Amniotic epithelial cell (primary cell): ENCODE data around the gene TSPAN17.

Experiments
- DNase-seq: peaks from one replicate; pipeline ENCODE4 v3.0.0-alpha.2; 2010; ENCODE audit warnings: low read depth

The TSPAN17 gene

DNA sequence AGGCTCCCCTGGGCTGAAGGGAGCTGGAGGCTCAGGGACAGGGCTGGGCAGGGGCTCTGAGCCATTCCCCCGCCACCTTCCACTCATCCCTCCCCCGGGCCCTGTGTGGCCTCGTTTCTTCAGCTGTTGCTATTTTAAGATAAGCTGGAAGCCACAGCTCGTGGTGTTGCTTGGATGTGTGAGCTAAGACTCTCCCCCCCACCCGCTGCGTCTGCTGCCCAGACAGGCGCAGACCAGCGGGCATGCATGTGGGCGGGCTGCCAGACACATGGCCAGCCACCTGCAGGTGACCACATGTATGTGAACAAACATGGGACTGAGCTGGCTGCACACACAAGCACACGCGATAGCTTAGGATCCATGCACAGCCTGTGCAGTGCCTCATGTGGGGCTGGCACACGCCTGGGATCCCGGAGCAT lies 25.6 kb upstream of the TSPAN17 start:
- peak; percentile 25 for DNase-seq

DNA sequence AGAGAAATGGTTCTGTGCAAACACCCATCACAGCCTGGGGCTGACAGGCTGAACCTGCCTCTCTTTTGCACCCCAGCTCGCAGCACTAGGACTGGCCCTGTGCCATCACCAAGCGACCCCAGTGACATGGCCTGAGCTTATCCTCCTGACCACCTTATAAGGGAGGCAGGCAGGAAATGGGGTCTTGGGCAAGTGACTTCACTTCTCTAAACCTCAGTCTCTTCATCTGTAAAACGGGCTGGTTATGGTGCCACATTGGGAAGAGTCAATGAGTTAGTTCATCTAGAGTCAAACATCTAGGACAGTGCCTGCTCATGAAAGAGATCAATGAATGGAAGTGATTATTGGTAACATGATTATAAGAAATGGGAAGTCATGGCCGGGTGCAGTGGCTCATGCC lies 23.1 kb upstream of the TSPAN17 start:
- DNase-seq, result no peak

DNA sequence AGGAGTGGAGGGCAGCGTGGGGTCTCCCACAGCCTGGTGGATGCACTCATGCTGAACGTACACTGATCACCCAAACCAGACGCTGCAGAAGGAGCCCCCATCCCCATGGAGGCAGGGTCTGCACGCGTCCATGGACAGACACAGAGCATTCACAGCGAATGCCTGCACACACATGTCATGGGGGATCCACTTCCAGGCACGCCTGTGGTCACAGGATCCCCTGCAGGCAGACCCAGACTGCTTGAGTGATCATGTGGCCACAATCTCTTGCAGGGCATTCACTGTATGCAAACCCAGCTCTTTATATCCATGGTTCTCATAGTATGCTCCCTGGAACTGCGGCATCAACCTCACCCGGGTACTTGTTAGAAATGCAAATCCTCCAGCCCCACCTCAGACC lies 22.3 kb upstream of the TSPAN17 start:
- DNase-seq, result no peak

DNA sequence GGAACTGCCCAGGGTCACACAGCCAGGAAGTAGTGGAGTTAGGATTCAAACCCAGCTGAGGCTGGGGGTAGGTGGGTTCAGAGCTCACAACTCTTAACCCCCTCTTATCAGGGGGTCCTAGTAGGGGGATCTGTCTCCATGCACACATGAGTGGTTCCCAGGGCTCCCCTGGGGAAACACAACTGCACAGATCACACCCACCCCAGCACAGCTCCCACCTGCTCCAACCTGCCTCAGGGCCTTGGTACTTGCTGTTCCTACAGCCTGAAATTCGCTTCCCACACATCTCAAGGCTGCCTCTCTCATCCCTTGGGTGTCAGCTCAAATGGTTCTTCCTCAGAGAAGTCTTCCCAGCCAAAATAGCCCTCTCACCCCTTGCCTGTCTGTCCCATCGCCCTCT lies 21.8 kb upstream of the TSPAN17 start:
- DNase-seq, result no peak

DNA sequence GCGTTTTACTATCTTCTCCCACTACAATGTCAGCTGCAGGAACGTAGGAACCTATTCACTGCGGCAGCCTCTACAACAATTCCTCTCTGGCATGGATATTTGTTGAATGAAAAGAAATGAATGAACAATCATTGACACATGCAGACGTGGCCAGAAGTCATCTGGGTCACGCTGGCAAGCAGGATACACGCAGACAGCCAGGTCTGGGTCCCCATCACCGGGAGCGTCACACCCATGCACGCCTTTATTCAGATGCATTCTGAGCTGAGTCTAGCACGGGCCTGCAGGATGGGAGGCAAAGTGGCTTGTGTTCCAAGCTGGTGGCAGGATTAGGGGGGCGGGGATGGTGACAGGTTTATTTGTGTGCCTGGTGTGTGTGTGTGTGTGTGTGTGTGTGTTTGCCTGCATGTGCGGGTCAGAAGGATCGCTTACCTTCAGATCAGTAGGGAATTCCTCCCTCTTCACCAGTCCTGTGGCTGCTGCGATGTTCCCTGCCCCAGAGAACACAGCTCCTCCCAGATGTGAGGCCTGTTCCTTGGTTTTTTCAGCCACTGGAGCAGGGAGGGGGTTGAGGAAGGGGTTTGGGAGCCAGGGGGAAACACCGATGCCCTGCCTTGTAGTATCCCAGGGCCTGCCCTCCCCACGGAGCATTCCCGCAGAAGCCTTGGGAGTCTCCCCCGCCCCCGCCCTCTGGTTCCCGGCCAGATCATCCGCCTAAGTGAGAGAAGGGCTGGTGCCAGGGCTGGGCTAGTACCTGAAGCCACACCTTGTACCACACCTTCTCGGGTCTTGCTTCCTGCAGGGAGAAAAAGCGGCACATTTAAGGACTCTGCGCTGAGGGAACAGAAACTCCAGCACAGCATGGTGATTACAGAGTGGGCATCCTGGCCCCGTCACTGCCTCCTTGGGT lies 21.1 kb upstream of the TSPAN17 start:
- no peak for DNase-seq

DNA sequence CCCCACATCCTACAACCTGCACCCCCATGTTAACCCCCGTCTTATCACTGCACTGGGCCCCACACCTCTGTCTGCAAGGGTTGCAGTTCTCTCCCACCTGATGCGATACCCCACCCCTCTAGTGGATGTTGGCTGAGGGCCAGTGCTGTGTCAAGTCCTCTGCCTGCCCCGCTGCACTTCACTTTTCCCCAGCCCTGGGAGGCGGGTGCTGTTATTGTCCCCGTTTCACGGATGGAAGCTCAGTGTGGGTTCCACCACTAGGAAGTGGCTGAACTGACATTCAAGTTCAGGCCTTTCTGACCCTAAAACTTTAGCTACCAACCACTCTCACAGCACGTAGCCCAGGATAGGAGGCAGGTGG lies 20.4 kb upstream of the TSPAN17 start:
- DNase-seq, result no peak

DNA sequence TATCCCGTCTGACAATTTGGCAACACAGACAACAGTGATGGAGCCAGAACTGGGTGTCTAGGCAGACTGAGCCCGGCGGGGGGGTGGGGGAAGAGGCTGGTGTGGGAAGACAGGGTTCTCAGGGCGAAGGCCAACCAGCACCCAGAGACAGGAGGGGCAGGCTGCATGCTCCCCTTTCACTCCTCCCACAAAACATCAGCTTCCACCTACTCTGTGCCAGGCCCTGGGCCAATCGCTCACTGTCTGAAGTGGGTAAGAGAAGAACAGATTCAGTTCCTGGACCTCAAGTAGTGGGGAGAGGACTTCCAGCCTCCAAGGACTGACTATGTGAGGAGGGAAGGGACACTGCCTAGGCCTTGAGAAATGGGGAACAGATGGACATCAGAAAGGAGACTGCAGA lies 19.7 kb upstream of the TSPAN17 start:
- DNase-seq, result no peak

DNA sequence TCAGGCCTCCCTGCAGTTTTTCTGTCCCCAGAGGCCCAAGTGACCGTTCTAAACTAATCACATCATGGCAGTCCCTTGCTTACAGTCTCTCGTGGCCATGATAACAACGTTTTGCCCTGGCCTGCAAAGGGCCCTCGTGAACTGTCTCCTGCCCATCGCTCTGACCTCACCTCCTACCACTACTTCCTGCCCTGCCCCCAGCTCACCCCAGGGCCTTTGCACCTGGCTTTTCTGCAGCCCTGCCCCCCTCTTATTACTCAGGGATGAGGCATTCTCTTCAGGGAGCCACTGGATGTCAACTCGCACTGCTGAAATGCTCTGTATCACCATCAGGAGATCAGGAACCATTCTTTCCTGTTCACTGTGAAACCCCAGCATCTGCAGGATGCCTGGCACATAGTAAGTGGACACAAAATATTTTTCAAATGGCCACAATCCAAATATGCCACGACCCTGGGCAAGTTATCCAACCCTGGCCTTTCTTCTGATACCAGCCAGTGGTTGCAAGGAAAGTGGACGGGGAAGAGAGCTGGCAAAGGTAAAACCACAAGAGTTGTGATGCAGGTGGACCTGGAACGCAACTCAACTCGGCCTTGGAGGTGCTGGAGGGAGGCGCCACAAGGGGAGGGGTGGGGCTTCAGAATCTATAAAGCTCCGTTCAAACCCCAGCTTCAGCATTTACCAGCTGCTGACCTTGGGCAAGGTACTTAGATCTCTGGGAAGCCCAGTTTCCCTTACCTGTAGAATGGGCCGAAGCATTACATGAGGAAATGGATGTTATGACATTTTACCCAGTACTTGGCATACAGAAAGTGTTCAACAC lies 18.7 kb upstream of the TSPAN17 start:
- DNase-seq, result no peak

DNA sequence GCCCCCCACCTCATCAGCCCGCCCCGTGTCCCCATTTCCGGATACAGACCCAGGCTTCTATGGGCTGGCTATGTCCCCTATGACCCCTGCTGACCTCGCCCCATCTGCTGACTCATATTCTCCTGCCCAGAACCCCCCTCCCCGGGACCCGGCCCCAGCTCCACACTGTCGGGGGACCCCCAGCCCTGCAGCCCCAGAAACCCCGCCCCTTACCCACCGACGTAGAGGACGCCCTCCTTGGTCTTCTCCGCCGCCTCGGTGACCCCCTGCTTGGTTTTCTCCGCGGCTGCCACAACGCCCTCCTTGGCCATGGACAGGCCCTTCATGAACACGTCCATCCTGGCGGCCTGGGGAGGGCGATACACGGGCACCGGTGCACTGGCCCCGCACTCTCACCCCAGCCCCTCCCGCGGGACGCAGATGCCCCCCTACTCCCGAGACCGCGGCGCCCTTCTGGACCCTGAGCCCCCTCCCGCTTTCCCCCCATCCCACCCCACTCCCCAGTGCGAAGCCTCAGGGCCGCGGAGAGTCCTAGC lies 17.9 kb upstream of the TSPAN17 start:
- DNase-seq, result no peak

DNA sequence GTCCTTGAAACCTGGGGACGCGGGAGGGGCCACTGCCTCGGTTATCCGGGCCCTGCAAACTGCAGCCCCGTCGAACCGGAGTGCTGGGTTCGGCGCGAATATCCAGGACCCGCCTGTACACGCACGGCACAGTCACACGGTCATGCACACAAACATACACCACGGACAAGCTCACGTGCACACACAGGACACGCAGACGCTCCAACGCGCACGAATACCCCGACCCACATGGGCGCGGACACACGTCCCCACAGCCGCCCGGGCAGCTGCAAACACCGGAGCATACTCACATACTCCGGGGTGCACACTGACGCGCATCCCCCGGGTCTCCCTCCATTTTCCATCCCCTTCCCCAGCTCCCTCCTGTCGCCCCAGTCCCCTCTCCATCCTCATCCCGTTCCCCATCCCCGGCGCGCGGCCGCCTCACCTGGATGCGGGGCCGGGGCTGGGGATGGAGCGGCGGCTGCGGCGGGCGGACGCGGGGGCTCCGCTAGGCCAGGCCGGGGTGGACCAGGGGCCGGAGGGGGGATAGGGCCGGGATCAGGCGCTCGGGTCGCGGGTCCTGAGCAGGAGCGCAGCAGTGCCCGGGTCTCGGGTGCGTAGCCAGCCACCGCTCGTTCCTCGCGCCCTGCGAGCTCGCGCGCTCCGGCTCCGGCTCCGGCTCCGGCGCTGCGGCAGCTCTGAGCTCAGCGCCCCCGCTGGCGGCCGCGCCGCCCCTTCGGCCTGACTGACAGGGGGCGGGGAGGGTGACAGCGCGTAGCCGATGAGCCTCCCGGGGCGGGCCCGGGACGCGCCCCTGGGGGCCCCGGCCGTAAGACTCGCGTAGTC lies 17.2 kb upstream of the TSPAN17 start, which contains the start of the genes EIF4E1B and SNCB:
EIF4E1B (plus strand) TSS at position 823 of the 828 bp plus-strand sequence. CDS start 12,113 bp downstream, outside the sequence.
SNCB (minus strand) TSS at position 682 of the 828 bp plus-strand sequence. CDS start 880 bp downstream, outside the sequence.
- peak; percentile 25 for DNase-seq

DNA sequence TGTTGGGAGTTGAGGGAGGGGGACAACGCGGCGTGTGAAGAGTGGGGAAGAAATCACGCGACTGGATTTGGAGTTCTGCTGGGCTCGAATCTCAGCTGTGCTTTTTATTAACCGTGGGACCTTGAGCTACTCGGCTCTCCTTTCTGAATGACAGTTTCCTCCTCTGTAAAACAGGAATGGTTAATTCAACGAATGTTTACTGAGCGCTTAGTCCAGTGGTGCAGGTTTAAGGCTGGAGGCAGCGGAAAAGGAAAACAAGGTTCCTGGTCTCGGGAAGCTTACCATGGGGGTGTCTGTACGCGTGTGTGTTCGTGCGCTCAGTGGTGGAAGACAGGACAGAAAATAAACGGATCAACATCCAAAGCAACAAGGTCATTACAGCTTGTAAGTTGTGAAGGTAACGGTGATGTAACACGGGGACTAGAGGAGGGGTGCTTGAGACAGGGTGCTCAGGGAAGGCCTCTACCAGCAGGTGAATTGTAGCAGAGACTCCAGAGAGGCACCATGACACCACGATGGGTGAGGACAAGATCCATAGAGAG lies 16.5 kb upstream of the TSPAN17 start:
- DNase-seq, result no peak

DNA sequence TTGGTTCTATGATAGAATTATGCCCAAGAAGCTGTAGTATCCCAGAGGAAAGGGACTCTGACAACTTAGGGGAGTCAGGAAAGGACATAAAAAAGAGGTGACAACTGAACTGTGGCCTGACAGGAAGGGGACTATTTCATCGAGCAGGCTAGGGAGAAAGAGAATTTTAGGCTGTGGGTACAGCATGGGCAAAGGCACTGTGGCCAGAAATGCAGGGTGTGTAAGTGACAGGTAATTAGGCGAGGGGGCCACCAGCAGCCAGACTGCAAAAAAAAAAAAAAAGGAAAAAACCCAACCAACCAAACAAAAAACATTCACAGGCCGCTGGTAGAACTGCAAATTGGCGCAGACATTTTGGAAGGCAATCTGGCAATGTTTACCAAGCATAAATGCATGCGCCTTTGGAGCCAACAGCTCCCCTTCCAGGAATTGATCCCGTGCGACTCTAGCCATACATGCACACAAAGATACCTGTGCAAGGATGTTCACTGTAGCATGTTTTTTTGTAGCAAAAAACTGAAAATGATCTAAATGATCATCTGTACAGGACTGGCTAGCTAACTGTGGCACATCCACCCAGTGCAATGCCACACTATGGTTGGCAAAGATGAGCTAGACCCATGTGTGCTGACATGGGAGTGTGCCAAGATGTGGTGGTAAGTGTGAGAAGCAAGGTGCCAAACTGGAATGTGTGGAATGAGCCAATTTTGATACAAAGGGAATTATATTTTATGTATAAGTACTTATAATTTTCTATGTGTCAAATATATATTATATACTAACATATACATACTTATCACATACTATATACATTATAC lies 15.7 kb upstream of the TSPAN17 start:
- no peak for DNase-seq

DNA sequence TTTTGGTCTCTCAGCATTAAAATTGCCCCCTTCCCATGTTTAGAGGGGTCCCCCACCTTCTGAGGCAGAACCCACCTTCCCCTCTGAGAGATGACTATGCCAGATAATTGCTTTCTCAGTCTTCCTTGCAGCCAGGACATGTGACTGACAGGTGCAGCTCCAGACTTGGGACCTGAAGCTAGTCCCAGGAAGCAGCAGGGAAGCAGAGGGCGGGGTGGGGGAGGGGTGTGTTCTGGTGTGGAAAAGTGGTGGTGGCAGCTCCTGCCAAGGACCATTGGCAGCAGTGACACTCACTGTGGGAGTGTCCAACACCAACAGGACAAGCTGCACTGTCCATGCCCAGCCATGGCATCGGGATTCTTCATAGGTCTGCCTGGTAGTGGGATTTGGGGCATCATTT lies 14.5 kb upstream of the TSPAN17 start:
- no peak for DNase-seq

DNA sequence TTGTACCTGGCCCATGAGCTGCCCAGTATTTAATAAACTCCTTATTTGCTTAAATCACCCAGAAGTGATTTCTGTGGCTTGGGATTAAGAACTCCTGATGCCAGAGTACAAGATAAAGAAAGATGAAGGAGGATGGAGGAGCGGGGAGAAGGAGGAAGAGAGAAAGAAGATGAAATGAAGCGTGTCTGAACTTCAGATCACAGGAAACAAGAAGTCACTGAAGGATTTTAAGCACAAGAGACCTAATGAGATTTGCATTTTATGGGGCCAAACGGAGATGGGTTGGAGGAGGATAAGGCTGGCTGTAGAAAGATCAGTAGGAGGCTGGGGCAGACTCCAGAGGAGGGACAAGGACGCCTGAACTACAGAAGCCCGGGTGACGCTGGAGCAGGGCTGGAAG lies 13.7 kb upstream of the TSPAN17 start:
- no peak for DNase-seq

DNA sequence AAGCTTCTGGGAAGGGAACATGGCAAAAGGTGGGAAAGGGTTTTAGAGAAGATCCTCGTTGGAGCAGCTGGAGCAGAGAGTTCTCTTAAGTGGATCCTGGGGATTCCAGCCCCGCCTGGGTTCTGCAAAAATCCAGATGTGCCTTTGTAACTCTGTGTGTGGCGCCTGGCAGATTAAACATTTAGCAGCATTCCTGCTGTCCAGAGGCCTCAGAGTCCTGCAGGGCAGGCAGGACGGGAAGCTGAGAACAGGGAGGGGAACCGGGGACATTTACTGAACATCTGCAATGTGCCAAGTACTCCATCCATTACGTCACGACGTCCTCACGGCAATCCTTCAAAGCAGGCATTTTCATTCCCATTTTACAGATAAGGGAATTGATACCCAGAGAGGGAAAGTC lies 10.9 kb upstream of the TSPAN17 start:
- no peak for DNase-seq

DNA sequence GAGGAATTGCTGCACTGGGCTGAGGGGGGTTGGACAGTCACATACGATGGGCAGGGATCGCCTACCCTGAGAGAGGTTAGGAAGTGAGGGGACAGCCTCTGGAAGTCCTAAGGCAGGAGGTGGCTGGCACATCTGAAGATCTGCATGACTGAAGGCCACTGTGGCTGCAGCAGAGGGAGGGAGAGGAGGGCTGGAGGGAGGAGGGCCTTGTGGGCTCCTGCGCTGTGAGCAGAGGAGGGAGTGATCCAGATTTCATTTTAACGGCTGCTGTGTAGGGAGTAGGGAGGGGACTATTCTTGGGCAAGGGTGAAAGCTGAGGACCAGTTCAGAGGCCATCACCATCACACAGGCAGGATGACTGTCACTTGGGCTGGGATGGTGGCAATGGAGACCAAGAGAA lies 9.7 kb upstream of the TSPAN17 start:
- DNase-seq, result no peak

DNA sequence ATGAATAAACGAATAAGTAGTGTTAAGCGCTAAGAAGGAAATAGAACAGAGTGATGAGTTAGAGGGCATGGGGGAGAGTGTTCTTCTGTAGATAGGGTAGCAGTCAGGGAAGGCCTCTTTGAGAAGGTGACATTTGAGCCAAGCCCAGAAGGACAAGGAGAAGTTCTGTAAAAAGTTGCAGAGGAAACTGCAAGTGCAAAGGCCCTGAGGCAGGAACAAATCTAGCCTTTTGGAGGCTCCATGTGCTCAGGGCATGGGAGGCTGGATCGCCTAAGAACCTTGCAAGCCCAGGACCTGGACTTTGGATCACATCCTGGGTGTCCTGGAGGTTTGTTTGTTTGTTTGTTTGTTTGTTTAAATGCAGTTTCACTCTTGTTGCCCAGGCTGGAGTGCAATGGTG lies 8.8 kb upstream of the TSPAN17 start:
- no peak for DNase-seq

DNA sequence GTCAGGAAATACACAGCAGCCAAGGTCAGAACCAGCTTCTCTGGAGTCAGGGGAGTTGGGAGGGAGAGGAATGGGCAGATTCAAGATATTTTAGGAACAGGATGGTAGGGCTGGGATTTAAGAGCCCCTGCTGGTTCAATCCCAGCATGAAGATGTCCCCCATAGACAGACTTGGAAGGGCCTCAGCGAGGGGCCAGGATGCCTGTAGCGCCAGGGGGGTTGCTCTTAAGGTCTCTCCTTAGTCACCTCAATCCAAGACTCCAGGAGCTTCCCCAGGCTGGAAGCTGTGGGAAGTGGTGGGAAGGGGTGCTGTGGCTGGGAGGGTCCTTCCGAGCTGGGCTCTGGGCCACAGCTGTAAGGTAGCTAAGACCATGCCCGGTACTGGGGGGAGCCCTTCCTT lies 8.1 kb upstream of the TSPAN17 start:
- DNase-seq, result no peak

DNA sequence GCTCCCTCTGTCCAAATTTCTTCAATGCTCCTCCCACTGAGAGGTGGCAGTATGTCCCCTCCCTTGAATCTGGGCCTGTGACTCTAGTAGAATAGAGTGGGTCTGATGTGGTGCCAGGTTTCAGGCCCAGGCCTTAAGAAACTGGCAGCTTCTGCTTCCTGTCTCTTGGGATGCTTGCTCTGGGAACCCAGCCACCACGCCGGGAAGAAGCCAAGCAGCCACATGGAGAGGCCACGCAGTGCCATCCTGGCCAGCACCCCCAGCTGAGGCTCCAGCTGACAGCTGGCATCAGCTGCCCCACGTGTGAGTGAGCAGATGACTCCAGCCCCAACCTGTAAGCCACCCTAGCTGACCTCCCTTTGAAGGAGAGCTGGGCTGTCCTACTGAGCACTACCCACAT lies 7.3 kb upstream of the TSPAN17 start:
- no peak for DNase-seq

DNA sequence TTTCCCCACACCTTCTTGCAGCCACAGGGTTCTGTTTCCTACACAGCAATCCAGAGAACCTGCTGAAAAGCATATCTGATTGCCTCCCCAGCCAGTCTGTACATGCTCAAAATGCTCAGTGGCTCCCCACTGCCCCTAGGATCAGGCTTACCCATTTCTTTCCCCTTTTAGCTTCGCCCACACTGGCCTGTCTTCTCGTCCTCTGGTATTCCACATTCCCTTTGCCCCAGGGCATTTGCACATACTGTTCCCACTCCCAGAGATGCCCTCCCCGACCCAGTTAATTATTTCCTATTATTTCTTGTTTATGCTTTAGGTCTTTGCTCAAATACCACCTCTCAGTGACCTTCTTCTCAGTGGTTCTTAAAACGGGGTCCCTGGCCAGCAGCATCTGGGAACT lies 6.7 kb upstream of the TSPAN17 start:
- DNase-seq, result no peak
